IMR-90 (cell line): ENCODE measurements around the gene TLK2. TPM values are rescaled to one million over a fixed set of nuclear protein-coding genes. Genes with fewer than 3 reads are reported as not detected.
"Not testable (repeated sequence)": the region's sequence is repeated elsewhere in the genome, so short reads cannot be mapped to it uniquely, and the experiment has no call there.

Experiments used
- ATAC-seq: fragments of 200-7000 bp; cut with Tn5 transposase; 2 replicates; pipeline ENCODE4 v1.9.1; 2020; ENCODE audit warnings: low read depth, mild to moderate bottlenecking, moderate library complexity
- BruUV-seq: library from RNA; stranded (reverse); fragments of 400-500 nt; replicated peaks from 2 replicates; lab custom pipeline; 2021; lab: Mats Ljungman, UMichigan
- CTCF ChIA-PET: fragments of 300-600 bp; formaldehyde crosslinking; extraction: SDS; loops from one replicate; lab custom pipeline; 2021; ENCODE audit warnings: antibody characterized with exemption; lab: Yijun Ruan, JAX
- POLR2A ChIA-PET: fragments of 300-600 bp; sonication (Branson Sonifier 250); formaldehyde crosslinking; loops from one replicate; lab custom pipeline; 2022; ENCODE audit warnings: antibody characterized with exemption; ENCODE audit not compliant: unreplicated experiment; lab: Charles Lee
- DNase-seq: peaks from one replicate; pipeline ENCODE4 v3.0.0; 2013
- H2AFZ ChIP-seq: replicated peaks from 2 replicates; pipeline ENCODE3; 2013; ENCODE audit warnings: low read length, mild to moderate bottlenecking; ENCODE audit not compliant: poor library complexity
- H2AK5ac ChIP-seq: 2 replicates; pipeline ENCODE4 v1.6.1; 2013; ENCODE audit warnings: low read depth, low read length, inconsistent platforms
- H2AK9ac ChIP-seq: replicated peaks from 2 replicates; pipeline ENCODE3; 2013; ENCODE audit warnings: mild to moderate bottlenecking, low read depth, low read length, moderate library complexity; ENCODE audit not compliant: poor library complexity
- H2BK120ac ChIP-seq: 2 replicates; pipeline ENCODE4 v1.6.1; 2013; ENCODE audit warnings: low read depth, low read length, inconsistent platforms
- H2BK15ac ChIP-seq: 3 replicates; pipeline ENCODE4 v1.6.1; 2013; ENCODE audit warnings: low read depth, low read length, inconsistent platforms
- H2BK20ac ChIP-seq: 2 replicates; pipeline ENCODE4 v1.6.1; 2013; ENCODE audit warnings: low read depth, mild to moderate bottlenecking, inconsistent platforms, low read length, moderate library complexity
- H2BK5ac ChIP-seq: 2 replicates; pipeline ENCODE4 v1.6.1; 2013; ENCODE audit warnings: mild to moderate bottlenecking, low read depth, low read length, inconsistent platforms; ENCODE audit not compliant: poor library complexity, severe bottlenecking
- H3K14ac ChIP-seq: replicated peaks from 2 replicates; pipeline ENCODE4 v1.6.1; 2013; ENCODE audit warnings: low read depth, low read length, inconsistent platforms
- H3K18ac ChIP-seq: 2 replicates; pipeline ENCODE4 v1.6.1; 2013; ENCODE audit warnings: low read depth, low read length, control low read depth
- H3K23ac ChIP-seq: 2 replicates; pipeline ENCODE4 v1.6.1; 2013; ENCODE audit warnings: low read depth, low read length, inconsistent platforms
- H3K27ac ChIP-seq: 2 replicates; pipeline ENCODE4 v1.5.1; 2013; ENCODE audit warnings: mild to moderate bottlenecking, control low read depth, low read length; ENCODE audit not compliant: insufficient read depth
- H3K27me3 ChIP-seq: 2 replicates; pipeline ENCODE4 v1.6.1; 2013; ENCODE audit warnings: low read length; ENCODE audit not compliant: control insufficient read depth, insufficient read depth
- H3K36me3 ChIP-seq: 2 replicates; pipeline ENCODE4 v1.6.1; 2013; ENCODE audit warnings: low read length, mixed read lengths; ENCODE audit not compliant: control insufficient read depth, insufficient read depth
- H3K4ac ChIP-seq: 2 replicates; pipeline ENCODE4 v1.6.1; 2013; ENCODE audit warnings: low read depth, low read length, inconsistent platforms
- H3K4me1 ChIP-seq: 2 replicates; pipeline ENCODE4 v1.6.1; 2013; ENCODE audit warnings: low read length, mixed read lengths; ENCODE audit not compliant: control insufficient read depth, insufficient read depth
- H3K4me2 ChIP-seq: 2 replicates; pipeline ENCODE4 v1.6.1; 2013; ENCODE audit warnings: low read depth, mild to moderate bottlenecking, control low read depth, low read length, moderate library complexity
- H3K4me3 ChIP-seq: 2 replicates; pipeline ENCODE4 v1.5.1; 2013; ENCODE audit warnings: low read depth, mild to moderate bottlenecking, control low read depth, low read length, moderate library complexity; ENCODE audit not compliant: insufficient read depth
- H3K56ac ChIP-seq: 2 replicates; pipeline ENCODE4 v1.6.1; 2013; ENCODE audit warnings: low read length, inconsistent platforms; ENCODE audit not compliant: insufficient read depth; ENCODE audit errors: extremely low read depth
- H3K79me1 ChIP-seq, 2 experiments: 2 replicates each; pipeline ENCODE4 v1.6.1; 2013; ENCODE audit warnings: low read length in 2 of 2, inconsistent platforms in 1 of 2, low read depth in 1 of 2
- H3K9ac ChIP-seq: 2 replicates; pipeline ENCODE4 v1.6.1; 2013; ENCODE audit warnings: low read depth, low read length, control low read depth
- H3K9me1 ChIP-seq: 2 replicates; pipeline ENCODE4 v1.6.1; 2013; ENCODE audit warnings: low read length, inconsistent platforms; ENCODE audit not compliant: insufficient read depth
- H3K9me3 ChIP-seq: 2 replicates; pipeline ENCODE4 v1.6.1; 2013; ENCODE audit warnings: low read length; ENCODE audit not compliant: control insufficient read depth, insufficient read depth
- H4K20me1 ChIP-seq: 2 replicates; pipeline ENCODE4 v1.6.1; 2013; ENCODE audit warnings: low read length, inconsistent platforms; ENCODE audit not compliant: insufficient read depth
- H4K5ac ChIP-seq: 2 replicates; pipeline ENCODE4 v1.6.1; 2013; ENCODE audit warnings: mild to moderate bottlenecking, low read depth, low read length, control low read depth
- H4K8ac ChIP-seq, 2 experiments: 2 replicates each; pipeline ENCODE4 v1.6.1; 2013; ENCODE audit warnings: low read depth in 2 of 2, low read length in 2 of 2, control low read depth in 1 of 2, inconsistent platforms in 1 of 2
- H4K91ac ChIP-seq: 2 replicates; pipeline ENCODE4 v1.6.1; 2013; ENCODE audit warnings: low read depth, low read length, inconsistent platforms; ENCODE audit not compliant: insufficient read depth
- WGBS, 2 experiments: methylation state at CpG; one replicate each; pipeline versions ENCODE4 v1.1.5 to v1.1.7; 2013; ENCODE audit warnings: missing lambda C conversion rate in 2 of 2; ENCODE audit not compliant: insufficient read length in 1 of 2; ENCODE audit errors: extremely low coverage in 2 of 2; 5-methylcytosine and 5-hydroxymethylcytosine counted together
- dilution Hi-C: fragments of 300-500 bp; cut with HindIII; formaldehyde crosslinking; loops from one replicate; pipeline ENCODE4 v1.14.3; 2018; ENCODE audit warnings: low sequenced_read_pairs; ENCODE audit not compliant: unreplicated experiment
- in situ Hi-C: fragments of 300-500 bp; cut with MboI; formaldehyde crosslinking; loops from 3 replicates; pipeline ENCODE4 v1.14.3; 2019; ENCODE audit warnings: low sequenced_read_pairs, inconsistent platforms, mixed read lengths
- intact Hi-C: fragments of 100-400 bp; cut with micrococcal nuclease; formaldehyde crosslinking; loops from 2 replicates; pipeline ENCODE4 v1.10.0; 2022
- polyA plus RNA-seq, 3 experiments: library from polyadenylated mRNA; depleted of rRNA; stranded (reverse); fragments of >200 nt; gene quantifications; 2 replicates each; pipeline ENCODE4 v1.2.3, GENCODE V29; 2012; ENCODE audit warnings: low replicate concordance in 1 of 3
- total RNA-seq: library from RNA; depleted of rRNA; stranded (reverse); fragments of >200 nt; gene quantifications from 2 replicates; pipeline ENCODE4 v1.2.3, GENCODE V29; 2012

Gene TLK2
- total and polyA plus RNA-seq, 2 of the 4 experiments (the other 2 are of a cell fraction), result 35.7 to 39.4 TPM

DNA sequence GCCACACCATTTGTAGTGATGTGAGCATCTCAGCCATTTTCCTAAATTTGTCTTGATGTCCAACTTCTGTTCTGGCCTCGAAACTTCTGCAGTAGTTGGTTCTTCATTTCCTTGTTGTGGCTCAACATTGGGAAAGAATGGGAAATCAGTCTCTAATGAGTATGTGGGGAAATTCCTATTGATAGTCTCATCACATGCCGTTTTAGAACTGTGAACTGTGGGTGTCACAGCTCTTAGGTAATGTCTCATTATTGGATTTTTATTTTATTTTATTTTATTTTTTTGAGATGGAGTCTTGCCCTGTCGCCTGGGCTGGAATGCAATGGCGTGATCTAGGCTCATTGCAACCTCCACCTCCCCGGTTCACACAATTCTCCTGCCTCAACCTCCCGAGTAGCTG is 37.4 kb upstream of the TLK2 start:
- H3K56ac ChIP-seq, BruUV-seq, CTCF ChIA-PET, H2AK5ac ChIP-seq, H4K20me1 ChIP-seq, ATAC-seq, H3K9me3 ChIP-seq, dilution Hi-C loops, H3K9me1 ChIP-seq, in situ Hi-C loops, H2BK15ac ChIP-seq, H3K23ac ChIP-seq, H3K27ac ChIP-seq, intact Hi-C loops, H3K27me3 ChIP-seq, H2BK5ac ChIP-seq, H2BK20ac ChIP-seq, H3K4ac ChIP-seq, H4K5ac ChIP-seq, H2AK9ac ChIP-seq, H2BK120ac ChIP-seq, H3K4me2 ChIP-seq, H3K18ac ChIP-seq, H4K8ac ChIP-seq, H2AFZ ChIP-seq, H3K14ac ChIP-seq, H3K79me1 ChIP-seq, H3K4me3 ChIP-seq, DNase-seq, H3K9ac ChIP-seq, H4K91ac ChIP-seq, H3K4me1 ChIP-seq, POLR2A ChIA-PET: not testable (repeated sequence)
- H3K36me3 ChIP-seq, result peaks cover 23% of the 10 kb centered on the region
- no CpG with 5 or more reads among the region's 6 CpGs for WGBS, 2 experiments
